Activated T-helper 17 cell treated with anti-CD3 and anti-CD28 coated beads, Interleukin-2, amount 50 U/mL, for 72 hours (primary cell): ENCODE data around the gene ANKRD12. TPM values are rescaled to one million over a fixed set of nuclear protein-coding genes. Genes with fewer than 3 reads are reported as not detected.

ENCODE experiments used
- ATAC-seq: fragments of 150-1000 bp; cut with Tn5 transposase; replicated peaks from 2 replicates; pipeline ENCODE4 v1.10.0; 2021; ENCODE audit warnings: mild to moderate bottlenecking, moderate library complexity
- H3K27ac Mint-ChIP-seq: one replicate; pipeline ENCODE4 v1.8.0; 2022; ENCODE audit warnings: mixed read lengths
- H3K27me3 Mint-ChIP-seq: one replicate; pipeline ENCODE4 v1.8.0; 2022; ENCODE audit warnings: mixed read lengths
- H3K36me3 Mint-ChIP-seq: one replicate; pipeline ENCODE4 v1.8.0; 2022; ENCODE audit warnings: low read depth, mild to moderate bottlenecking, mixed read lengths
- H3K4me1 Mint-ChIP-seq: one replicate; pipeline ENCODE4 v1.8.0; 2022; ENCODE audit warnings: mixed read lengths
- H3K4me3 Mint-ChIP-seq: one replicate; pipeline ENCODE4 v1.8.0; 2022; ENCODE audit warnings: mild to moderate bottlenecking, mixed read lengths
- H3K9me3 Mint-ChIP-seq: one replicate; pipeline ENCODE4 v1.8.0; 2022; ENCODE audit warnings: mixed read lengths
- total RNA-seq, 2 donors: library from RNA; stranded (reverse); gene quantifications; one replicate each; pipeline ENCODE4 v1.2.3, GENCODE V29; 2022

Gene ANKRD12
- total RNA-seq, 2 donors from 2014 or later = 104 to 170 TPM

GRCh38 chr18:9120796-9121195 lies 15.8 kb upstream of the ANKRD12 start:
- peak overlapping the region; percentile 21 for H3K27ac Mint-ChIP-seq
- H3K9me3 Mint-ChIP-seq = no peaks in the 10 kb centered on the region
- H3K4me3 Mint-ChIP-seq = peak overlapping the region; percentile 100
- peaks cover 100% of the 10 kb centered on the region for H3K36me3 Mint-ChIP-seq
- no peak for ATAC-seq
- H3K4me1 Mint-ChIP-seq = peaks cover 40% of the 10 kb centered on the region
- no peaks in the 10 kb centered on the region for H3K27me3 Mint-ChIP-seq

- H3K27me3 Mint-ChIP-seq = no peaks in the 10 kb centered on the region
- peaks cover 100% of the 10 kb centered on the region for H3K36me3 Mint-ChIP-seq
- H3K27ac Mint-ChIP-seq = no peak overlapping the region
- H3K4me1 Mint-ChIP-seq = peaks cover 26% of the 10 kb centered on the region
- no peaks in the 10 kb centered on the region for H3K9me3 Mint-ChIP-seq
- H3K4me3 Mint-ChIP-seq = peak overlapping the region; percentile 19
- ATAC-seq = no peak
Measured at GRCh38 chr18:9123520-9123919, 13.1 kb upstream of the ANKRD12 start.

GRCh38 chr18:9124824-9125223 lies 11.8 kb upstream of the ANKRD12 start:
- Mint-ChIP-seq H3K4me3 (no peak overlapping the region), H3K36me3 (peaks cover 100% of the 10 kb centered on the region), H3K27me3 (no peaks in the 10 kb centered on the region), H3K27ac (no peak overlapping the region), H3K4me1 (peaks cover 23% of the 10 kb centered on the region), H3K9me3 (no peaks in the 10 kb centered on the region)
- ATAC-seq = no peak

DNA sequence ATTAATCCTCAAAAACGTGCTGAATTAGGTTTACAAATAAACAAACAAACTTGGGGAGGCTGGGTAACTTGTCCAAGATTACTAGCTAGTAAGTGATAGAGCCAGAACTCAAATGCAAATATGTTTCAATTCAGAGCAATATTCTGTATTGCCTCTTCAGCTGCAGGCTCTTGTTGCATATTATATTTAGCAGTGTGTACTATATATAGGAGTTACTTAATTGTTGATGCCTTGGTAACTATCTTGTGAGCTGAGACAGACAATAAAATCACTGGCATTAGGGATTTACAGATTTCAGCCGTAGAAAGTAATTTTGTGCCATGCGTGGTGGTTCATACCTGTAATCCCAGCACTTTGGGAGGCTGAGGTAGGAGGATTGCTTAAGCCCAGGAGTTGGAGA lies 10.2 kb upstream of the ANKRD12 start:
- H3K4me1 Mint-ChIP-seq = peaks cover 26% of the 10 kb centered on the region
- no peaks in the 10 kb centered on the region for H3K9me3 Mint-ChIP-seq
- no peak for ATAC-seq
- peaks cover 100% of the 10 kb centered on the region for H3K36me3 Mint-ChIP-seq
- H3K4me3 Mint-ChIP-seq = no peak overlapping the region
- H3K27me3 Mint-ChIP-seq = no peaks in the 10 kb centered on the region
- peak overlapping the region; percentile 43 for H3K27ac Mint-ChIP-seq

DNA sequence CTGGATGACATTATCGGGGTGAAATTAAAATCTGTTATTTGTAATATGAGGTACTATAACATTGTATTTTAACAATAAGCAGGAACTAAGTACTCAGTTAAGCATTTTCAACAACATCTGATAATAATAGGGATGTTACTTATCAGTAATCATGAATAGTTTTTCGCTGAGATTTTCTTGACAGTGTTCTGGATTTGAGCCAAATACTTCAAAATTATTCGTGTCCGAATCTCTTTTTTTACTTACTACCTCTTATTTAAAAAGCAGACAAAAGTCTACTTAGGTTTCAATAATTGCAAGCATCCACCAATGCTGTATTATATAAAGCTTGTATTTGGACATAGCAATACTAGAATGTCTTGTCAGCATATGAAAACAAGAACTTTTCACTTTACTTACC lies 6.4 kb upstream of the ANKRD12 start:
- Mint-ChIP-seq H3K36me3 (peaks cover 100% of the 10 kb centered on the region), H3K27ac (peak overlapping the region; percentile 73), H3K9me3 (no peaks in the 10 kb centered on the region), H3K4me1 (peaks cover 41% of the 10 kb centered on the region), H3K4me3 (peak overlapping the region; percentile 4), H3K27me3 (no peaks in the 10 kb centered on the region)
- ATAC-seq = no peak

DNA sequence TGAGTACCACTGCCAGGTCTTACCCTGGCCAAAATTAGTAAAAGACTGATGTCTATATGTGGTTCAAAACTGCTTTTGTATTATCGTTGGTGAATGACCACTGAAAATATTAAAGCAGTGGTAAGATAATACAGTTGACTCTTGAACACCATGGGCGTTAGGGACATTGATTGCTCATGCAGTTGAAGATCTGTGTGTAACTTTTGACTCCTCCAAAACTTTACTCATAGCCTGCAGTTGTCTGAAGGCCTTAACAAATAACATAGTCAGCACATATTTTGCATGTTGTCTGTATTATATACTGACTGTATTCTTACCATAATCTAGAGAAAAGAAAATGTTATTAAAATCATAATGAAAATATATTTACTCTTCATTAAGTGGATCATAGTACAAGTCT lies 5.8 kb upstream of the ANKRD12 start:
- no peak overlapping the region for H3K27ac Mint-ChIP-seq
- peaks cover 100% of the 10 kb centered on the region for H3K36me3 Mint-ChIP-seq
- H3K27me3 Mint-ChIP-seq = no peaks in the 10 kb centered on the region
- H3K4me3 Mint-ChIP-seq = no peak overlapping the region
- H3K9me3 Mint-ChIP-seq = no peaks in the 10 kb centered on the region
- peaks cover 39% of the 10 kb centered on the region for H3K4me1 Mint-ChIP-seq
- ATAC-seq = peak; percentile 58

GRCh38 chr18:9132628-9133027 lies 4.0 kb upstream of the ANKRD12 start:
- peaks cover 96% of the 10 kb centered on the region for H3K36me3 Mint-ChIP-seq
- peak overlapping the region; percentile 40 for H3K27ac Mint-ChIP-seq
- H3K4me3 Mint-ChIP-seq = peak overlapping the region; percentile 94
- H3K4me1 Mint-ChIP-seq = peaks cover 38% of the 10 kb centered on the region
- H3K9me3 Mint-ChIP-seq = no peaks in the 10 kb centered on the region
- no peaks in the 10 kb centered on the region for H3K27me3 Mint-ChIP-seq
- no peak for ATAC-seq

DNA sequence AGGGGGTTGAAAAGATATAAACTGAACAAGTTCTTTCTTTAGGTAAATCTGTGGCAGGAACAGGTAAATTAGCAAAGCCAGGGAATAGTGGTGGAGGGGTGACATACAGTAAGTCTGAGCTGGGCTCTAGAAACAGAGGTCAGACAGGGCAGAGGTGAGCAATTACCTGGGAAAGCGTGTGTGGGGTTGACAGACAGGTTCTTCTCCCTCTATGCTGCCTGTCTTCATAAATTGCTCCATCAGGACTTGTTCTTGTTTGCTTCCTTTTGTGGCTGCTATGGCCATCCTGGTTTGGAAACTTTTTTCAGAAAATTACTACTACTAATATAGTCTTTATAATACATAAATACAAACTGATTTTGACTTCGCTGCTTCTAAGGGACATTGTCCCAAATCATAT lies 3.4 kb upstream of the ANKRD12 start:
- Mint-ChIP-seq H3K4me3 (peak overlapping the region; percentile 94), H3K36me3 (peaks cover 96% of the 10 kb centered on the region), H3K27ac (peak overlapping the region; percentile 40), H3K9me3 (no peaks in the 10 kb centered on the region), H3K4me1 (peaks cover 34% of the 10 kb centered on the region), H3K27me3 (no peaks in the 10 kb centered on the region)
- no peak for ATAC-seq

DNA sequence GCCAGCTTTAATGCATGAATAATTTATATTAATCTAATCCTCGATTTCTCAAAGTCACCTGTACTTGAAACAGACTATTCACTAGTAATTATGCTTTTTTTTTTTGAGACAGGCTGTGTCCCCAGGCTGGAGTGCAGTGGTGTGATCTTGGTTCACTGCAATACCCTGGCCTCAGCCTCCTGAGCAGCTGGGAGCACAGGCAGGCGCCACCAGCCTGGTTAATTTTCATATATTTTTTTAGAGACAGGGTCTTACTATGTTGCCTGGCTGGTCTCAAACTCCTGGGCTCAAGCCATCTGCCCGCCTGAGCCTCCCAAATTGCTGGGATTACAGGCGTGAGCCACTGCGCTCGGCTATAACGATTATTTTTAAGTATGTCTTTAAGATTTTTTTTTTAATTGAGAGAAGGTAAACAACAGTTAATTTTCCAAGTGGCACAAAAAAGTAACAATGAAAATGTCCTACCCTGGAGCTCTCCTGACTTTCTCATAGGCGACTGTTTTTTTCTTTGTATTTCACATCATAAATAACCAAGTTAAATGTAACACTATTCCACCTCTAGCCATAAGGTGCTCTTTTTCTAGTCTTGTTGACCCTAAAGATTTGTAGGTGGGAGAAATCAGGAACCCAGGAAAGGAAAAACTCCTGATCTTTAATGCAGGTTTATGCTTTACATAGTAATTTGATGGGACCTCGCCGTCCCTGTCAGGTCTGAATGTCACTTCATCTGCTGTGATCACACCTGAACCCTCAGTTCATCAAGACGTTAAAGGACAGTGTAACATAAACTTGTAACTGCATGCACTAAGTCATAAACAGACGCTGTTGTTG lies 1.3 kb upstream of the ANKRD12 start:
- Mint-ChIP-seq H3K27me3 (no peaks in the 10 kb centered on the region), H3K9me3 (no peaks in the 10 kb centered on the region), H3K36me3 (peaks cover 96% of the 10 kb centered on the region), H3K4me1 (peaks cover 31% of the 10 kb centered on the region), H3K27ac (peak overlapping the region; percentile 97), H3K4me3 (peak overlapping the region; percentile 94)
- no peak for ATAC-seq

DNA sequence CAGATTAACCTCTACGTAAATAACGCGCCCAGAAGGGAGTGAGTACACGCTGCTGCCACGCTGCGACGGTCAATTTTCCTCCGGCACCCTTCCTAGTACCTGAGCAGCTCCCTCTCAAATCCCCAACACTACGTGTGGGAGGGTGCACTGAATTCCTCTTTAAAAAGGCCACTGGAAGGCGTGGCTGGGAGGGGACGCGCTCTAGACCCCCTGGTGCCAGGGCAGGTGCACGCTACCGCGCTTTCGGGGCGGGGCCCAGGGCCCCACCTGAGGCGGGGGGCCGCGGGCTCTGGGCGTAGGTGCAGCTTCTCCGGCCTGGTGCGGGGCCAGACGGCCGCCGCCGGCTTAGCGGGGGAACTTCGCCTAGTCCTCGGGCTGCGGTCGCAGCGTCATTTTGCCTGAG lies 668 bp upstream of the ANKRD12 start:
- H3K27me3 Mint-ChIP-seq = no peaks in the 10 kb centered on the region
- H3K27ac Mint-ChIP-seq = peak overlapping the region; percentile 97
- H3K4me1 Mint-ChIP-seq = peaks cover 35% of the 10 kb centered on the region
- H3K36me3 Mint-ChIP-seq = peaks cover 96% of the 10 kb centered on the region
- H3K9me3 Mint-ChIP-seq = no peaks in the 10 kb centered on the region
- peak; percentile 8 for ATAC-seq
- H3K4me3 Mint-ChIP-seq = peak overlapping the region; percentile 94

DNA sequence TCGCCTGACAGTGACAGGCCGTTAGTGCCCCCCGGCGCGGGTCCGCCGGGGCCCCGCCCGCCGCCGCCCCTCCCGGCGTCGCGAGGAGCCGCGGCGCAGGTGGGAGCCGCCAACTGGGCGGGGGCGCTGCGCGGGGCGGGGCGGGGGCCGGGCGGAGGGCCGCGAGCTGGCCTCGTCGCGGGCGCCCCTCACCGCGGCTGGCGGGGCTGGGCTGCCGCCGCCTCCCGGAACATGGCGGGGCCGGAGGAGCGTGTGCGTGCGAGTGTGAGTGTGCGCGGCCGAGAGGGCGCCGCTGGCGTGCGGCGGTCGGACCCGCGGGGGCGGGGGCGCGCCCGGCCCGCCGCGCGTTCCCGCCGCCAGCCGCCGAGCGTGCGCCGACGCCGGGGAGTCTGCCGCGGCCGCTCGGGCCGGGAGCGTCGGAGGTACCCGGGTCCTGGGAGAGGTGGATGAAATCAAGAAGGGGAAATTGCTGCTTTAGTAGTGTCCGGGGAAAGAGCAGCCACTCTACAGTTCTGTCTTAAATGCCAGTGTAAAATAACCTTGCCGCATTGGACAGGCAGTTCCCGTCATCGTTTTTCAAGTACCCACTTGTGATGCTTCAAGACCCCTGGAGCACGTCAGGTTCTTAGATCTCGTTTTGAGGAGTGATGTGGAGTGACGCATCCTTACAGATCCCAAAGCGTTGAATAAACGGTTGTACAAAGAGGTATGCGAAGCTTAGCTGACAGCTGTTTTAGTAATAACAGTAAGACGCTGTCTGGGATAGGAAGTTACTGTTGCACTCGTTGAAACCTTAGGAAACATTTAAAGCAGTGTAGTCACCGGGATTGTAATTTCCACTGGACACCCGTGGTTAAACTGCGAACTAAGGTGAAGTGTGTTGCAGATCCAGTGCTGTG lies 836 bp downstream of the ANKRD12 start:
- peaks cover 96% of the 10 kb centered on the region for H3K36me3 Mint-ChIP-seq
- no peaks in the 10 kb centered on the region for H3K27me3 Mint-ChIP-seq
- peaks cover 41% of the 10 kb centered on the region for H3K4me1 Mint-ChIP-seq
- peak overlapping the region; percentile 98 for H3K27ac Mint-ChIP-seq
- no peaks in the 10 kb centered on the region for H3K9me3 Mint-ChIP-seq
- peak overlapping the region; percentile 95 for H3K4me3 Mint-ChIP-seq
- ATAC-seq = peak; percentile 46

GRCh38 chr18:9139400-9140039 lies 2.9 kb downstream of the ANKRD12 start:
- Mint-ChIP-seq H3K27ac (peak overlapping the region; percentile 98), H3K27me3 (no peaks in the 10 kb centered on the region), H3K36me3 (peaks cover 91% of the 10 kb centered on the region), H3K4me3 (peak overlapping the region; percentile 95), H3K9me3 (no peaks in the 10 kb centered on the region), H3K4me1 (peaks cover 41% of the 10 kb centered on the region)
- no peak for ATAC-seq

- Mint-ChIP-seq H3K27ac (peak overlapping the region; percentile 98), H3K4me1 (peaks cover 43% of the 10 kb centered on the region), H3K4me3 (peak overlapping the region; percentile 95), H3K27me3 (no peaks in the 10 kb centered on the region), H3K36me3 (peaks cover 88% of the 10 kb centered on the region), H3K9me3 (no peaks in the 10 kb centered on the region)
- ATAC-seq = no peak
Measured at GRCh38 chr18:9140381-9140780, 3.8 kb downstream of the ANKRD12 start.

- Mint-ChIP-seq H3K4me1 (peaks cover 49% of the 10 kb centered on the region), H3K4me3 (peak overlapping the region; percentile 95), H3K27ac (peak overlapping the region; percentile 98), H3K36me3 (peaks cover 88% of the 10 kb centered on the region), H3K9me3 (no peaks in the 10 kb centered on the region), H3K27me3 (no peaks in the 10 kb centered on the region)
- no peak for ATAC-seq
Measured at GRCh38 chr18:9140984-9141383, 4.4 kb downstream of the ANKRD12 start.
